Measurements from ENCODE around the gene KPTN.

GRCh38 chr19:47480658-47481057 is 3.4 kb downstream of the KPTN start:
- TF ChIP-seq CTCF (IDR thresholded peaks at IDR 0.05 in 2 of 3, conservative IDR thresholded peaks at IDR 0.05 in 1 of 3; ENCODE audit: borderline replicate concordance in 1 of 3, insufficient read depth in 1 of 3, low read depth in 2 of 3, low read length in 2 of 3) (no peak), SP1 (IDR thresholded peaks at IDR 0.05; ENCODE audit: low read depth) (no peak), POLR2A (IDR thresholded peaks at IDR 0.05; ENCODE audit: borderline replicate concordance, extremely low read depth, insufficient read depth, insufficient read length) (no peak), CBX3 (IDR thresholded peaks at IDR 0.05; ENCODE audit: low read depth) (no peak), SIN3A (IDR thresholded peaks at IDR 0.05; ENCODE audit: low read depth) (no peak), CEBPB (IDR thresholded peaks at IDR 0.05; ENCODE audit: low read depth) (no peak), EZH2 (IDR thresholded peaks at IDR 0.05) (no peak), MAX (IDR thresholded peaks at IDR 0.05) (no peak)

All from HCT116 (cell line).